ENCODE data around the gene VWCE. TPM values are rescaled to one million over a fixed set of nuclear protein-coding genes. Genes with fewer than 3 reads are reported as not detected.

Gene VWCE
- total RNA-seq, 1 experiment from 2014 or later: 20.6 TPM

GRCh38 chr11:61338783-61339489 is 43.8 kb upstream of the VWCE start:
- no peaks in the 10 kb centered on the region; the same call in 1 of the 2 replicates for H3K4me1 ChIP-seq (ENCODE audit: insufficient read depth, low read length)
- no peaks in the 10 kb centered on the region for H3K79me1 ChIP-seq (ENCODE audit: insufficient read depth, low read depth, low read length, poor library complexity, severe bottlenecking)
- no peaks in the 10 kb centered on the region for H3K23me2 ChIP-seq (ENCODE audit: insufficient read length, low read depth, low read length, poor library complexity, severe bottlenecking)
- H3K56ac ChIP-seq (ENCODE audit: insufficient read length, low read depth, low read length): no peak overlapping the region
- Mint-ChIP-seq H3K4me1 (peaks cover 17 to 20% of the 10 kb centered on the region in 2 experiments), H3K36me3 (ENCODE audit: insufficient read depth in 1 of 3, low read depth in 3 of 3) (peaks cover 4 to 41% (median 33%) of the 10 kb centered on the region in 3 experiments), H3K27me3 (ENCODE audit: low read depth) (no peaks in the 10 kb centered on the region), H3K9me3 (no peaks in the 10 kb centered on the region; a peak in 1 of 5 replicates), H3K27ac (no peak overlapping the region), H3K4me3 (no peak overlapping the region)
- no peak for DNase-seq
- no peaks in the 10 kb centered on the region for H4K20me1 ChIP-seq (ENCODE audit: control insufficient read depth, insufficient read depth, insufficient read length)
- no CpG with 5 or more reads among the region's 26 CpGs for WGBS (ENCODE audit: extremely low coverage, insufficient read length, low lambda C conversion rate)
- no peak overlapping the region for H4K8ac ChIP-seq (replicated peaks; ENCODE audit: insufficient read length, low read depth, low read length)
- no peak overlapping the region for H2BK15ac ChIP-seq (ENCODE audit: low read depth, low read length)
- H4K91ac ChIP-seq (ENCODE audit: insufficient read length, low read depth, low read length): no peak overlapping the region
- H3K27ac ChIP-seq (ENCODE audit: insufficient read length, low read depth, low read length): no peak overlapping the region
- H3K4me2 ChIP-seq (ENCODE audit: insufficient read depth, insufficient read length, low read length): no peak overlapping the region
- no peak overlapping the region for H2BK20ac ChIP-seq (ENCODE audit: low read depth, low read length, poor library complexity, severe bottlenecking)
- no peak overlapping the region for H2BK120ac ChIP-seq (ENCODE audit: low read depth, low read length, poor library complexity, severe bottlenecking)
- H2AK5ac ChIP-seq (ENCODE audit: insufficient read length, low read length): no peak overlapping the region
- H3T11ph ChIP-seq (ENCODE audit: low read length): no peak overlapping the region
- H3K9ac ChIP-seq (ENCODE audit: extremely low read depth, insufficient read length, low read length): no peak overlapping the region
- no peak overlapping the region for H3K14ac ChIP-seq (ENCODE audit: insufficient read depth, low read length)
- no peak overlapping the region for H3K18ac ChIP-seq (ENCODE audit: insufficient read length, low read depth, low read length)
- H2AFZ ChIP-seq (ENCODE audit: low read length): no peak overlapping the region
- no peak overlapping the region for H4K5ac ChIP-seq (ENCODE audit: insufficient read length, low read depth, low read length)
- H3K9me3 ChIP-seq (ENCODE audit: control insufficient read depth, low read depth, low read length): no peaks in the 10 kb centered on the region
- H3K27me3 ChIP-seq (ENCODE audit: insufficient read depth, low read length): no peaks in the 10 kb centered on the region
- no peak overlapping the region for H2BK5ac ChIP-seq (ENCODE audit: insufficient read length, low read length)
- H3K4ac ChIP-seq (ENCODE audit: low read depth, low read length): no peak overlapping the region
- no peak overlapping the region for H2BK12ac ChIP-seq (ENCODE audit: insufficient read length, low read depth, low read length)
- no peaks in the 10 kb centered on the region for H3K79me2 ChIP-seq (ENCODE audit: insufficient read depth, low read length)
- H3K23ac ChIP-seq (ENCODE audit: insufficient read length, low read depth, low read length): no peak overlapping the region
- no peak for TF ChIP-seq CTCF (conservative IDR thresholded peaks at IDR 0.05)

Measured in H9 (cell line).